ENCODE data around the gene GSTP1.
"Not testable (repeated sequence)": the region's sequence is repeated elsewhere in the genome, so short reads cannot be mapped to it uniquely, and the experiment has no call there.

The GSTP1 gene

DNA sequence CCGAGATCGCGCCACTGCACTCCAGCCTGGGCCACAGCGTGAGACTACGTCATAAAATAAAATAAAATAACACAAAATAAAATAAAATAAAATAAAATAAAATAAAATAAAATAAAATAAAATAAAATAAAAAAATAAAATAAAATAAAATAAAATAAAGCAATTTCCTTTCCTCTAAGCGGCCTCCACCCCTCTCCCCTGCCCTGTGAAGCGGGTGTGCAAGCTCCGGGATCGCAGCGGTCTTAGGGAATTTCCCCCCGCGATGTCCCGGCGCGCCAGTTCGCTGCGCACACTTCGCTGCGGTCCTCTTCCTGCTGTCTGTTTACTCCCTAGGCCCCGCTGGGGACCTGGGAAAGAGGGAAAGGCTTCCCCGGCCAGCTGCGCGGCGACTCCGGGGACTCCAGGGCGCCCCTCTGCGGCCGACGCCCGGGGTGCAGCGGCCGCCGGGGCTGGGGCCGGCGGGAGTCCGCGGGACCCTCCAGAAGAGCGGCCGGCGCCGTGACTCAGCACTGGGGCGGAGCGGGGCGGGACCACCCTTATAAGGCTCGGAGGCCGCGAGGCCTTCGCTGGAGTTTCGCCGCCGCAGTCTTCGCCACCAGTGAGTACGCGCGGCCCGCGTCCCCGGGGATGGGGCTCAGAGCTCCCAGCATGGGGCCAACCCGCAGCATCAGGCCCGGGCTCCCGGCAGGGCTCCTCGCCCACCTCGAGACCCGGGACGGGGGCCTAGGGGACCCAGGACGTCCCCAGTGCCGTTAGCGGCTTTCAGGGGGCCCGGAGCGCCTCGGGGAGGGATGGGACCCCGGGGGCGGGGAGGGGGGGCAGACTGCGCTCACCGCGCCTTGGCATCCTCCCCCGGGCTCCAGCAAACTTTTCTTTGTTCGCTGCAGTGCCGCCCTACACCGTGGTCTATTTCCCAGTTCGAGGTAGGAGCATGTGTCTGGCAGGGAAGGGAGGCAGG is at the start of gene GSTP1:
GSTP1 (plus strand) TSS at position 566 of the 958 bp plus-strand sequence; CDS start at position 598, 32 bp downstream.
- DNase-seq = peak; percentile 83

DNA sequence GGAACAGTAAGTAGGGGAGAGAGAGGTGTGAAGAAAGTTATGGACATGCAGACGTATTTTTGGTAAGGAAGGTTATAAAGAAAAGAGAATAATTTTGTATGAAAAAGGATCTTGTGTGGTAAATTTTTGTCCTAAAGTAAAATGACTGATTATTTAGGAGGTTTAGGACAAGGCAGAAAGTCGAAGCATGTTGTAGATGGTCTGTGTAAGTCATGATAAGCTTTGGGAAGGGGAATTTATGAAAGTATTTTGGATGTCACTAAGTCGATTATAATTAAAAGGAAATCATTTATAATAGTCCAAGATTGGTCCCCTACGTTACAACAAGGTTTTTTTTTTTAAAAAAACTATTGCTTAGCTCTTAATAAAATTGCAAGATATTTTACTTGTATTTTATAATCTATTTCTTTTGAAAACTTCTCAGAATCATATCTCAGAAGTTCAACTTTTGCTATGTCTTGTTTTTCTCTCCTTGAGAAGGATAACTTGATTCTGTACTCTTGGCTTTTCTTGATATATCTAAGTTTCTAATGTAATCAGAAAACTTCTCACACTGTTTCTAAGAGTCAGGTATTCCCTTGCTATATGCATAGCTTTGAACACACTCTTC is 49.4 kb upstream of the GSTP1 start:
- DNase-seq = no peak

DNA sequence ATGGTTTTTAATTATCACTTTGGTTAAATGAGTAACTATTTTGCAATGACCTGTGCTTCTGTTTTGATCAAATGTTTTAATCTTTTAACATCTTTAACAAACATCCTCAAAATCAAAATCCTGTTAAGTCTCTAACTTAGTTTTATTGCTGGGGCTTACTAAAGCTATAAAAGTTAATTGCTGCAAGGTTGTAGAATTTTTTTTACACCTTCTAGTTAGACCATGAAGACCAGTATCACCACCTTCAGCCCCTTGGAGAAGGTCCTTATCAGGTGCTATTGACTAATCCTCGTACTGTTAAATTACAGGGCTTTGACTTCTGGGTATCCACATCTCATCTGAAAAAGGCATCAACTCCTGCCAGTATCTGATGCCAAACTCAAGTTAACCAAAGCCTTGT is 48.1 kb upstream of the GSTP1 start:
- no peak for DNase-seq

DNA sequence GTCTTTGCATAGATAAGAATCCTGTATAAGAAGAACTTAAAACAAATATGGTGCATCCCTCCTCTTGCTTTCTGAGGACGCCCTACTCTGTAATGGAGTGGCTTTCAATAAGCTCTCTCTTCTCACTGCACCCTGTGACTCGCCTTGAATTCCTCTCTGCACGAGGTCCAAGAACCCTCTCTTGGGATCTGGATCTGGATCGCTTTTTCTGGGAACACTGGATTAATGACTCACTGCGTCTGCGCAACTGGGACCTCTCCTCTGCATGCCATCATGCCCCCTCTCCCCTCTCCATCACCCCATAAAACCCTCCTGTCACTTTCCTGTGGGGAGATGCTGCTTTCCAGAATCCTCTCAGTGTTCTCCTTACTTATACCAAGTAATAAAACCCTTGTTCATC is 45.3 kb upstream of the GSTP1 start:
- DNase-seq = no peak

DNA sequence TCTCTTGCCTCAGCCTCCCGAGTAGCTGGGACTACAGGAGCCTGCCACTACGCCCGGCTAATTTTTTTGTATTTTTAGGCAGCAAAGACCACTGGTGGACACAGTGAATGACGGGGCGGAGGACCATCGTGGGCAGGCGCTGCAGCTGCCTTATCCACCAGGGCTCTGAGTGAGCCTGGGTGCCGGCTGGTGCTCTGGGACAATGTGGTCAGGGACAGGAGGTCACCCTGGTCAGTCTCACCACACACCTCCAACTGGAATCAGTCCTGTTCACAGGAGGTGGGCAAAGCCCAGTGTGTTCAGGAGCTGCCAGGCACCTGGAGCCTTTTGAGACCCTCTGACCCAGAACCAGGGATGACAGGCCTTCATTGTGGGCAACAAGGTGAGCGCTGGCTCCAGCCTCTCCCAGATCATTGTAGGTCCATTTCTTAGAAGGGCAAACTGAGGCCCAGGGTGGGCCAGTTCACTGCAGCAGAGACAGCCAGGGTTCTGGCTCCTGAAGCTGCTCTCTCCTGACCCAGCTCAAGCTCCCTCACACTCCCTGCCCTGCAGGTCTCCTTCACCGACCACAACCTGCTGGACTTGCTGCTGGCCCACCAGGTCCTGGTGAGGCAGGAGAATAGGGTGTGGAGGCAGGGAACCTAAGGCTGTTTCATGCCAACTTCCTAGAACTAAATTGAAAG is 44.6 kb upstream of the GSTP1 start:
- no peak for DNase-seq

DNA sequence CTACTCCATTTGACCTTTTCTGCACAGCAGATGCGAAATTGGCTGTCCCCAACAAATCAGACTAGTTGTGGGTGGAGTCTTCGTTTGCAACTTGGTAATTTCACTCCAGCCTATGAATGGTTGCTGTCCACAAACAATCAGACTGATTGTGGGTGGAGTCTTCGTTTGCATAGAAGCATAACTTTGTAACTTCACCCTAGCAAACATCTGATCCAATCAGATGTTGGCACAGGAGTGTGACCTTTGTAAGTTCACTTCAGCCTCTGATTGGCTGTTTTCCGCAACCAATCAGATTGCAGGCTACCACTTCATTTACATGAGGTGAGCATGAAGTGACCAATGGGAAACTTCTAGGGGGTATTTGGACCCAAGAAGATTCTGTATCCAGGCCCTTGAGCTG is 44.1 kb upstream of the GSTP1 start:
- DNase-seq = no peak

DNA sequence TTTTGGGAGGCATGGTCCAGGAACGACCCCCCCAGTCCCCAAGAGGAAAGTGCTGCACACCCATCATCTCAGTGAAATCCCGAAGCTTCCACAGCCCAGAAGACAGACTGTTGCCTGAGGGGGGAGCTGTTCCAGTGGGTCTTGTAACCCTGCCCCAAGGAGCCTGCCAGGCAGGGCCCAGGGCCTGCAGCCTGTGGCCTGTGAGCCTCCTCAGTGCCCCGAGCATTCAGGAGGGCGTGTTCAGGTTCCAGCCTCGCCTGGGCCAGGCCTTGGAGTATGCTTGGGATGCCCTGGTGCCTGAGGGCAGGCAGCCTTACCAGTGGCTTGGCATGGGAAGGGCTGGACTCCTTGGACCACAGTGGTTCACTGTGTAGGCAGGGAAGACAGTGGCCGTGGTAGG is 42.4 kb upstream of the GSTP1 start:
- no peak for DNase-seq

DNA sequence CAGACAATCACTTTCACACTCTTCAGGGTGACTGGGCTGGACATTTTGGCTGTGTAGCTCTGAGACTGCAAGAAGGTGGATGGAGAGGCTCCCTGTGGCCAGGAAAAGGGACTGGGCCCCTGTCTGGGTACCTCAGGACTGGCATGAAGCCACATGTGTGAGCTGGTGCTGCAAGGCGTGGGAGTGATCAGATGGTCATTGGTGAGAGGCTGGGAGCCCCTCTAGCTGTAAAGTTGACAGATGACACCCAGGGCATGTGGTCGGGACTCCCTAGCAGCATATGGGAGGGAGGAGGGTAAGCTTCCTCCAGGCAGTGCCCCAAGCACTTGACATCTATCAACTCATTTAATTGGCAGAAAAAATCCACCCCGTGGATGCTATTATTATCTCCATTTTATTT is 41.4 kb upstream of the GSTP1 start:
- no peak for DNase-seq

DNA sequence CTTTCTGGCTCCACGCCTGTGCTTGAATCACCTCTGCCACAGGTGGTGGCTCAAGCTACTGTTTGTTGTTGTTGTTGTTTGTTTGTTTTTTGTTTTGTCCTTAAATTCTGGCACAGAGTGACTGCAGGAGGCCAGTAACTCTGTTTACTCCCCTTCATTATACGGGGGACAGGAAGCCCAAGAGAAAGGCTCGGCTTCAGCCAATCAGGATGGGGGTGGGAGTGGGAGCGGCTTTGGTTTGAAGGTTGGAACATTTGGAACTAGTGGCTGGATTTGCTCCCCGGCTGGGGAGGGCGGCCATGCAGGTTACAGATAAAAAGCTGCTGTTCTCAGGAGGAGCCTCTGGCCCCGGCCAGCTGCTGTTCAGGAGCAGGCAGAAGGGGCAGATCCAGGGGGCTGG is 40.6 kb upstream of the GSTP1 start:
- no peak for DNase-seq

DNA sequence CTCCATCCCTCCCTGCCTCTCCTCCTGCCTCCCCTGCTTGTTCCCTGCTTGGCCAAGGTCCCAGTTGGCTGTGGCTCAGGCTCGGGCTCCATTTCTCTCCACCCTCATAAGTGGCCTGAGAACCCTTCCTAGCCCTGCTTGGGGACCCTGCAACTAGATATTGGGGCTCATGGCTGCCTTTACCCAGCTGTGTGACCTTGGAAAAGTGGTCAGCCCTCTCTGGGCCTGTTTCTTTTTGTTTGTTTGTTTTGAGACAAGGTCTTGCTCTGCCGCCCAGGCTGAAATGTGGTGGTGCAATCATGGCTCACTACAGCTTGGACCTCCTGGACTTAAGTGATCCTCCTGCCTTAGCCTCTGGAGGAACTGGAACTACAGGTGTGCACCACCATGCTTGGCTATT is 40.0 kb upstream of the GSTP1 start:
- DNase-seq = no peak

DNA sequence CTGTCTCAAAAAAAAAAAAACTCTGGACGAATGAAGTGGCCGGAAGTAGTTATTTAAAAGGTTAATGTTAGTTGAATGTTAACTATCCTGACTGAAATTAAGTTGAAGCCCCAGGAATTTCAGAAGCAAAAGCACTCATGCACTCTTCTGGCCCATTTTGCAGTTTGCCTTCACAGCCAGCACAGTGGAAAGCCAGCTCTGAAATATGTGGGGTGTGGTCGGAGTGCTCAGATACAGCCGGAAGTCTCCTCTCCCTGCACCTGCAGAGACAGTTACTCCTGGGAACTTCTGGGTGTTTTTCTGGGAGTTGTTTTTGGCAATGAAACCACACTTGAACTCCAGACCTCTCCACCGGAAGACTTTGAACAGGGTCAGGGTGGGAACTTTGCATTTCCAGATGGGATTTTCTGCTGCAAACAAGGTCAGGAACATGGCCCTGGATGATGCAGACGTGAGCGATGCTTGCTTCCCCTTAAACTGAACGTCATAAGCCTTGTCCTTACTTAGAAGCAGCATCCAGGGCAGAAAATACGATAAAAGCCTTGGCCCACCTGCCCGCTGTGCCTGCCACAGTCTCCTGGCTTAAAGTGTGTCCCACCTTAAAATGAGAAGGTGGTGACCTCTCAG is 38.9 kb upstream of the GSTP1 start:
- DNase-seq = no peak

DNA sequence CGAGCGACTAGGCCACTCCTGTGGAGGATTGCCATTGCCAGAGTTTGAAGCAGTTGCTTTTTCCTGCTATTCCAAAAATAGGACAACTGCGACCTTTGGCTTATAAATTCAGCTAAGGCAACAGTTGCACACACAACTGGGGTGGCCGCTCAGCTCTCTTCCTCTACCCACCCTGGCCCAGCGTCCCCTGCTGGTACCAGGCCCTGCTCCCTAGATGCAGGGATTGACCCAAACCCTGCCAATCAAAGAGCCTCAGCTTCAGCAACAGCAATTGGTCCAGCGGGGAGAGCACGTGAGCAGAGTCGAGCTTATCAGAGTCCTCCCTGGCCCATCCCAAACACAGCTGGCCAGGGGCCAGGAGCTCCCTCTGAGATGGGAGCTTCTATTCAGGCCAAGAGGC is 38.3 kb upstream of the GSTP1 start:
- DNase-seq = no peak

DNA sequence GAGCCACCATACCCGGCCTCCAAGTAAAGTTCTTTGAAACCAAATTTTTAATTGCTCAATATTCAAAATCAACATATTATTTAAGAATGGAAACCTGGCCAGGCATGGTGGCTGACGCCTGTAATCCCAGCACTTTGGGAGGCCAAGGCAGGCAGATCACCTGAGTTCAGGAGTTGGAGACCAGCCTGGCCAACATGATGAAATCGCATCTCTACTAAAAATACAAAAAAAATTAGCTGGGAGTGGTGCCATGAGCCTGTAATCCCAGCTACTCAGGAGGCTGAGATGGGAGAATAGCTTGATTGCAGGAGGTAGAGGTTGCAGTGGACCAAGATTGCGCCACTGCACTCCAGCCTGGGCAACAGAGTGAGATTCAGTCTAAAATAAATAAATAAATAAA is 35.5 kb upstream of the GSTP1 start:
- not testable (repeated sequence) for DNase-seq

DNA sequence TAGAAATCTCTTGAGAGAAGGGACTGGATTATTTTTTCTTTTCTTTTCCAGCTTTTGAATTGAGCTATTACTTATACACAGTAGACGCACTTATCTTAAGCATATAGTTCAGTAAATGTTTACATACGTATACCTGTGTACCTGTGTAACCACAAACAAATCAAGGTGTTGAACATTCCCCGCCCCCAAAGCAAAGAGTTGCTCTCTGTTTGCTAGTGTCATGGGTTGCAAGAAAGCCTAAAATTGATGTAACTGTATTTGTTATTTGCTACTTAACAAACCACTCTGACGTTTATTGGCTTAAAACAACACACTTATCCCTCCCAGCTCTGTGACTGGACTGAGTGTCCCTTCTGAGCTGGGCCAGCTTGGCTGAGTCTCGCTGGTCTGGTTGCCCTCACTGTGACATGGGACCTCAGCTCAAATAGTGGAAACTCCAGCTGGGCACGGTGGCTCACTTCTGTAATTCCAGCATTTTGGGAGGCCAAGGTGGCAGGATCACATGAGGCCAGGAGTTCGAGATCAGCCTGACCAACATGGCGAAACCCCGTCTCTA is 35.0 kb upstream of the GSTP1 start:
- DNase-seq = no peak

DNA sequence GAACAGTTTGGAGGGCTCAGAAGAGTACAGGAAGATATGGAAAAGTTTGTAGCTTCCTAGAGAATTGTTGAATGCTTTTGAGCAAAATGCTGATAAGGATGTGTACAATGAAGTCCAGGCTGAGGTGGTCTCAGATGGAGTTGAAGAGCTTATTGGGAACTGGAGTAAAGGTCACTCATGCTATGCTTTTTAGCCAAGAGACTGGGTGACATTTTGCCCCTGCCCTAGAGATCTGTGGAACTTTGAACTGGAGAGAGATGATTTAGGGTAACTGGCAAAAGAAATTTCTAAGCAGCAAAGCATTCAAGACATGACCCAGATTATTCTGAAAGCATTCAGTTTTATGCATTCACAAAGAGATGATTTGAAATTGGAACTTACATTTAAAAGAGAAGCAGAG is 32.5 kb upstream of the GSTP1 start:
- DNase-seq = no peak

DNA sequence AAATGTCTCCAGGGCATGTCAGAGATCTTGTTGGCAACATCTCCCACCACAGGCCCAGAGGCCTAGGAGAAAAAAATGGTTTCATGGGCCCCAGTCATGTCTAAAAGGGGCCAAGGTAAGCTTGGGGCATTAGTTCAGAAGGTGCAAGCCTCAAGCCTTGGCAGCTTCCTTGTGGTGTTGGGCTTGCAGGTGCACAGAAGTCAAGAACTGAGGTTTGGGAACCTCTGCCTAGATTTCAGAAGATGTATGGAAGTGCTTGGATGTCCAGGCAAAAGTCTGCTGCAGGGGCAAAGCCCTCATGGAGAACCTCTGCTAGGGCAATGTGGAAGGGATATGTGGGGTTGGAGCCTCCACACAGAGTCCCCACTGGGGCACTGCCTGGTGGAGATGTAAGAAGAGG is 31.9 kb upstream of the GSTP1 start:
- DNase-seq = not testable (repeated sequence)

DNA sequence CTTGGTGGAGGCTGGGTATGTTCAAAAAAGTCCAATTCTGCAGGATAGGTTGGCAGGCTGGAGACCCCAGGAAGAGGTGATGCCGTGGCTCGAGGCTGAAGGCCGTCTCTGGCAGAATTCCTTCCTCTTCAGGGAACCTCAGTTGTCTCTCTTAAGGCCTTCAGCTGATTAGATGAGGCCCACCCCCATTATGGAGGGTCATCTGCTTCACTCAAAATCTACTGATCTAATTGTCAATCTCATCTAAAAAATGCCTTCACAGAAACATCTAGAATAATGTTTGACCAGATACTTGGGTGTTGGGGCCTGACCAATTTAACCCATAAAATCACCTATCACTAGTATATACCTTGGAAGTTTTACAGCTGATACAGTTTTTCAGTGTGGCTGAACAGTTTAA is 27.4 kb upstream of the GSTP1 start:
- DNase-seq = no peak

DNA sequence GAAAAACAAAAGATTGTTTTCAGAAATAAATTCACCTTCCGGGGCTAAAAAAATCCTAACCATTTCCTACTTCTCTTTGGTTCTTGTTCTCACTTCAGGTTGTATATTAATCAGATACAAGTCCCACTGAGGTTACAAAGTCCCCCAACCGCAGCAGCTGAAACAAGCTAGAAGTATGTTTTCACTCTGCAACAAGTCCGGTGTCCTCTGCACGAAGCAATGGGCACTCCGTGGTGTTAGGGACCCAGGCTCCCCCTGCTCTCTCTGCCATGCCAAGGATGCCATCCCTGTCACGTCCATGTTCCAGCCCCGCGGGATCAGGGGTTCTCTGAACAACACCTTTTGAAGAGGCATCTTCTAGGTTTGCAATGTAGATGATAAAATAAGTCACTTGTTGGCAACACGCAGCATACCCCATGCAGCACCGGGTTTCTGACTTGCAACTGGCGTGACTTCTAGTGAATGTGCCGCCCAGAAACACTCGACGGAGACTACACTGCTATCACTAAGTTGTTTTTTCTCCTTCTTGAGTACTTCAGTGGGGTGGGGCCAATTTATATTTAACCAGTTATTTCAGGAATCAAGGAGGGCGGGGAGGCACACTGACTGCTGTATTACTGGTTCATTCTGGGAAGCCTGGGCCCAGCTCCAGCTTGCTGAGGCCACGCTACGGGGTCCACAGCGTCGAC is 25.4 kb upstream of the GSTP1 start:
- no peak for DNase-seq

DNA sequence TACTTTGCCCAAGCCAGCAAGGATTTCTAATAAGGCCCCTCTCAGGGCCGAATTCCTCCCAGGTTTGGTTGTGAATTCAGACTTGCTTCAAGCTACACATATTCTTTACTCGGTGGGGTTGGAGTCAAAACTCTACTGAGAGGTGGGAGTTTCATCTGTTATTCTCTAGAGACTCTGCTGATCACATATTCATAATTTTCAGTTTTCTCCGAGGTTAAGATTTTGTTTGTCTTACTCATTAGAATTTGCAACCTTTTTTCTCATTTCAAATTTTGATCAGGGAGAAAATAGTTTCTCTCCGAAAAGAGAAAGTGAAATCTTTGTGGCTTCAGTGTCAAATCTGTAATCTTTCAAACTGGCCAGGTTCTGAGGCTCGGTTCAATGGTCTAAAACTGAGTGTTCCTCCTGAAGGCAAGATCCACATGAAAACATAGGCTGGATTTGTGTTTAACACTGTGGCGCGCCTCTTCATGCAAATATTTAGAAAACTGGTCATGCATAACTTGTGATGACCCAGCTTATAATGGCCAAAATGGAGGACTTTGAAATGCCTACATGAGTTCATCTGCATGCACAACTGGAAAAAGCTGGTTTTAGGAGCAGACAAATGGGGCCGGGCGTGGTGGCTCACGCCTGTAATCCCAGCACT is 21.5 kb upstream of the GSTP1 start:
- DNase-seq = no peak

DNA sequence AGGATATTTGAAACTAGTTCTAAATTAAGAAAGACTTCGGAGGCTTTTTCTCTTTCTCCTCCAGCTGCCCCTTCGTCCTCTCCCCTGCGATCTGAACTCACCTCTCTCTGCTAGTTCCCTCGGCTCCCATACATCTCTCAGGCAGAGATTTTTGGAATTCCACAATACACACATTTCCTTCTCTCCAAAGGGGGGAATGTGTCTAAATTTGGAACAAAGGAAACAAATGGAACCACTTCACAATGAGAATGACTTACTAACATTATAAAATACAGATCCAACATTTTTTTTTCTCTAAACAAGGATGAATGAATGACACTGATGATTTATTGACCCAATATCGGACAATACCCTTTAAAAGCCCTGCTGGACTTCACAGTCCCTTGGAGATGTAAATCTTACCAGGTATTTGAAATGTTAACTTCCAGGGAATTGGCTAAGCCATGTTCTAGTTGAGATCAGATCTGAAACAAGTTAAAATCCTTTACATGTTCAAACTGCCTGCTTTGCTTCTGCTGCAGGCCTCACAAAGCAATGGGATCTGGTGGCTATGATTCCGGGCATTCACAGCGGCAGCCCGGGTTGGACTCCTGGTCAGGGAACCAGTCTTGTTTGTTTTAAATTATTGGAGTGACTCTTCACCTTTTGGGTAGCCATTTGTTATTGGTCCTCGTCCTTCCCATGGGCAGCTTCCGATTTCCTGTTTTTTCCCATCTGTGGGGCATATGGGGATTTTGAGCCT is 20.5 kb upstream of the GSTP1 start:
- DNase-seq = no peak

DNA sequence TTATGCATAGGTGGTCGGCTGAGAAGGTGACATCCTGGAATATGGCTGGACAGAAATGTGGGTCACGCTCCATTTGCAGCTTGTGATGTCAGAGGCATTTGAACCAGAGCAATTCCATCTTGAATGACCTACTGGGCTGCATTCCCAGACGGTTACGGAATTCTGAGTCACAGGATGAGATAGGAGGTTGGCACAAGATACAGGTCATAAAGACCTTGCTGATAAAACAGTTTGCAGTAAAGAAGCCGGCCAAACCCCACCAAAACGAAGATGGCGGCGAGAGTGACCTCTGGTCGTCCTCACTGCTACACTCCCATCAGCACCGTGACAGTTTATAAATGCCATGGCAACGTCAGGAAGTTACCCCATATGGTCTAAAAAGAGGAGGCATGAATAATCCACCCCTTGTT is 19.9 kb upstream of the GSTP1 start:
- DNase-seq = not testable (repeated sequence)
